CD4-positive, alpha-beta T cell treated with Interleukin-10 for 1 hour (primary cell): ENCODE data around the gene MAN2A2.
"Not testable (repeated sequence)": the region's sequence is repeated elsewhere in the genome, so short reads cannot be mapped to it uniquely, and the experiment has no call there.

Experiments used
- DNase-seq: peaks from one replicate; pipeline ENCODE4 v3.0.0-alpha.2; 2020

MAN2A2 gene

DNA sequence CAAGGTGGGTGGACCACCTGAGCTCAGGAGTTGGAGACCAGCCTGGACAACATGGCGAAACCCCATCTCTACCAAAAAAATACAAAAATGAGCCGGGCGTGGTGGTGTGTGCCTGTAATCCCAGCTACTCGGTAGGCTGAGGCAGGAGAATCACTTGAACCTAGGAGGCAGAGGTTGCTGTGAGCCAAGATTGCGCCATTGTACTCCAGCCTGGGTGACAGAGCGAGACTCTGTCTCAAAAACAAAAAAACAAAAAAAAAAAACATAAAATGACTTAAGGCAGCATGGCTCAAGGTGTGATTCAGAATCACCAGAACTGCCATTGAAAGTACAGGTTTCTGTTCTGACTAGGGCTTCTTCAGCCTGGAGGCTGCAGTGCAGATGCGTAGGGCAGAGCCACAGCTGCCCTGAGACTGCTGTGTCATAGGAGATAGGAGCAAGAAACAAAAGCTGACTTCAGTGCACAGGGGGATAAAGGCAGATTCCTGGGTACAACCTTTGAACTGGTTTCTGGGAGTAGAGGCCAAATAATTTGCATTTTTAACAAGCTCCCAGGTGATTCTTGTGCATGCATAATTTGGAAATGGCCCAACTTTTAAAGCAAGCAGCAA lies 19.7 kb downstream of the MAN2A2 start:
- not testable (repeated sequence) for DNase-seq

DNA sequence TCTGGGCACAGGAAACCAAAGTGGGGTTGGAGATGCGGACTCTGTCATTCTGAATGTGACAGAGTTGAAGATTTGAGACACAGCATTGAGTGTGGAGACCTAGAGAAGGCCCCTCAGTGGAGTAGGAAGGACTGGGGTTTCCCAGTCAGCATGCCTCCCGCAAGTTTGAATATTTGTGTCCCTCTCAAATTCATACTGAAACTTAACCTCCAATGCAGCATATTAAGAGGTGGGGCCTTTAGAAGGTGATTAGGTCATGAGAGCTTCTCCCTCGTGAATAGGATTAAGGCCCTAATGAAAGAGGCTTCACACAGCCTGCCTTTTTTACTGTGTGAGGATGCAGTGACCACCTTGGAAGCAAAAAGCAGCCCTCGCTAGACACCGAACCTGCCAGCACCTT lies 21.3 kb downstream of the MAN2A2 start:
- no peak for DNase-seq

- not testable (repeated sequence) for DNase-seq
These were observed 23.7 kb downstream of the MAN2A2 start for GRCh38 chr15:90926766-90927165.

GRCh38 chr15:90928106-90928505 lies 25.0 kb downstream of the MAN2A2 start:
- DNase-seq: not testable (repeated sequence)

DNA sequence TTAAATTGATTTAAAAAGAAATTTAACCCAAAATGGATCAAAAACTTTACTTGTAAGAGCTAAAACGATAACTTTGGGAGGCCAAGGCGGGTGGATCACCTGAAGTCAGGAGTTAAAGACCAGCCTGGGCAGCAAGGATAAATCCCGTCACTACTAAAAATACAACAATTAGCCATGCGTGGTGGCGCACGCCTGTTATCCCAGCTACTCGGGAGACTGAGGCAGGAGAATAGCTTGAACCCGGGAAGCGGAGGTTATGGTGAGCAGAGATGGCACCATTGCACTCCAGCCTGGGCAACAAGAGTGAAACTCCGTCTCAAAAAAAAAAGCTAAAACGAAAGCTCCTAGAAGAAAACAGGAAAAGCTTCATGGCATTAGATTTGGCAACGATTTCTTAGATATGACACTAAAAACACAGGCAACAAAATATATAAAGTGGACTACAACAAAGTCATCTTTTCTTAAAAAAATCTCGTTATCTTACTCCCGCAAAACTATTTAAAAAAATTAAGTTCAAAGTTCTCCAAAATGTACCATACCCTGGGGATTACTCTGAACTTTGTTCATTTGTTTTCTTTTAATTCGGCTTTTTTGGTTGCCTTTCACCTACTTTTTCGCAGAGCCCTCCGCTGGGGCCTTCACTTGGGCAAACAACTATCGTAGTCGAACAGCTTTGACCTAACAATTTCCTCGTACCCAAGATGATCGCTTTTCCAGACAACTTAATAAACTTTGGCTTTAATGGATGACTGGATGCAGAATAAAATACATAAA lies 26.3 kb downstream of the MAN2A2 start:
- DNase-seq: no peak

- DNase-seq: no peak
These were observed 27.9 kb downstream of the MAN2A2 start for GRCh38 chr15:90930861-90931574.

- DNase-seq: no peak
These were observed 28.4 kb downstream of the MAN2A2 start for GRCh38 chr15:90931575-90931827.

DNA sequence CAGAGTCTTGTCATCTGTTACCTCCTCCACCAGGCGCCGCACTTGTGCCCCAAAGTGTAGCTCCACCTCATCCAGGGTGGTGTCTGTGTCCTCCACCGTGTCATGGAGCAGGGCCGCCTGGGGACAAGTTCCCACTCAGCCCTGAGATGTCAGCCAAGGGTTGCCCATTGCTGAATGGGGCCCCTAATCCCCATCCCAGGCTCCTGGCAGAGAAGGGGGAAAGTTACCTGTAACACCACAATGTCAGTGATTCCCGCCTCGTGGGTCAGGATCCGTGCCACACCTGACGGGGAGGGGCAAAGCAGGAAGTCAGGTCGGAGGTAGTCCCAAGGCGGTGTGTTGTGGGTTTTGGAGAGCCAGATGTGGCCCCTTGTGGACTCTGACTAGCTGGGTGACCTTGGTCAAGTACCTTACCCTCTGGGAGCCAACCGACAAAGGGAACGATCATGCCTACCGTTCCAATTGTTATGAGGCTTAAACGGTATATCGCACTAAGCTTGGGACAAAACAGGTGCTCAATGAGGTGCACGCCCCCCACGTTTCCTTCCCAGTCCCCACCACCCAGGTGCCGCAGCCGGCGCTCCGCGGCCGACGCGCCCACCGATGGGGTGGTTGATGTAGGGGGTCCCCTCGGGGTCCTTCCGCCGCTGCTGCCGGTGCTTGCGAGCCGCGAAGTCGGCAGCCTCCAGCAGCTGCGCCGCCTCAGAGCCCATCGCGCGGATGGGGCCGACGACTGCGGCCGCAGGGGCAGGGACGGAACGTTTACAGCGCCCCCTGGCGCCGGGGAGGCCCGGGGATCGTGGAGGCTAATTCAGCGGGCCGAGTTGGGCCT lies 28.9 kb downstream of the MAN2A2 start, which contains the start of gene HDDC3:
Gene HDDC3 (minus strand): TSS at position 722 of the 832 bp plus-strand sequence. CDS start 9 bp downstream, at position 713.
- peak; percentile 90 for DNase-seq

DNA sequence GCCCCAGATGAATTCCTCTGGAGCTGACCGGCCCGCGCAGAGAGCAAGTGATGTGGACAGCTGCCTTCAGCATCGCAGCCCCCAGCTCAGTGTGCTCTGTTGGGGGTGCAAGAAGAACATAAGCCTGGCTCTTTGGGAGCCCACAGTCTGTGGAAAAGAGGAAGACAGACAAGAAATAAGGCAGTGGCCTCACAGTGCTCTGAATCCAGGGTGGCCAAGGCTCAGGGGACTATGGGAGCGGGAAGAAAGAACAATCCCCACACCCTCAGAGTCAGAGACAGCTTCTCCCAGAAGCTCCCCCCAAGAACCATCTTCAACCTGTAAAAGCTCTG lies 29.5 kb downstream of the MAN2A2 start:
- no peak for DNase-seq

DNA sequence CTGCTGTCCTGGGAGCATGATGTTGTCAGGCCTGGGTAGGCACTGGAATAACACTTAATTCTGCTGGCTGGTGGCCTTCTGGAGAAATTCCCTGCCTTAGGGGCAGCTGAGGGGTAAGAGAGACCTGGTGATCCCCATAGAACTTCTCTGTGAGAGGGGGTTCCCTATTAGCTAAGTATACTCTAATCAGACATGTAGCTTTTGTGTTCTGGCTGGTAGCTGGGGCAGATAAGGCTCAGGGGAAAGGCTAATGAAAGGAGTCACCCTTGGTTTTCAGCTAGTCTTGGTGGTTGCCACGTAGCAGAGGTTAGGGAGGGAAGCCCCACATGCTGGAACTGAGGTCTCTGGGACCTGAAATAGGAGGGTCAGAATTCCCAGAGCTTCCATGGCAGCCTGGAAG lies 30.2 kb downstream of the MAN2A2 start:
- no peak for DNase-seq

DNA sequence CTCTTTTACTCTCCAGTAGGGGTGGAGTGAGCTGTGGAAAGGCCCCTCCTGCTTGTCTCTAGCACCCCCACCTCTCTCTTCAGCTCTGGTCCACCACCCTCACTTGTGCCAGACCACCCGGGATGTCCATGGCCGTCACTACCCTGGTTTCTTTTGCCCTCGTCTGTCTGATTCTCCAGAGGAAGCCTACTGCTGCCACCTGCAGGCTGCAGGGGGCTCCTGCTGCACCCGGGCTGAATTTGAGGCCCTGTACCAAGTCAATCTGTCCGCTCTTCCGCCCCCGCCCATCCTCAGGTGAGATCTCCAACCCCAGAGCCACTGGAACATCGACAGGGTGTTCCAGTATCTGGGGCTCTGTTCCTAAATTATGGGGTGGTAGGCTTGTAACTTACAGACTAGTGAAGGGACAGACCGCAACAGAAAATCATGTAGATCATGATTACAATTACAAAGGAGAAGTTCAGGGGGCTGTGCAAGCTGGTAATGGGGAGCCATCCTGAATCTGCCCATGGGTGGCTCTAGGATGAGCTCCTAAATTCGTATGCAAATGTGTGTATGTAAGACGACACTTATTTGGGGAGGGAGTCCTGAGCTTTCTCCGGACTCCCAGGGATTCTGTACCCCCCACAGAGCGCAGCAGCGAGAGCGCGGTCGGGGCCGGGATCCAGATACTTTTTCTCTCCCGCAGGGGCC lies 31.3 kb downstream of the MAN2A2 start:
- peak; percentile 89 for DNase-seq

DNA sequence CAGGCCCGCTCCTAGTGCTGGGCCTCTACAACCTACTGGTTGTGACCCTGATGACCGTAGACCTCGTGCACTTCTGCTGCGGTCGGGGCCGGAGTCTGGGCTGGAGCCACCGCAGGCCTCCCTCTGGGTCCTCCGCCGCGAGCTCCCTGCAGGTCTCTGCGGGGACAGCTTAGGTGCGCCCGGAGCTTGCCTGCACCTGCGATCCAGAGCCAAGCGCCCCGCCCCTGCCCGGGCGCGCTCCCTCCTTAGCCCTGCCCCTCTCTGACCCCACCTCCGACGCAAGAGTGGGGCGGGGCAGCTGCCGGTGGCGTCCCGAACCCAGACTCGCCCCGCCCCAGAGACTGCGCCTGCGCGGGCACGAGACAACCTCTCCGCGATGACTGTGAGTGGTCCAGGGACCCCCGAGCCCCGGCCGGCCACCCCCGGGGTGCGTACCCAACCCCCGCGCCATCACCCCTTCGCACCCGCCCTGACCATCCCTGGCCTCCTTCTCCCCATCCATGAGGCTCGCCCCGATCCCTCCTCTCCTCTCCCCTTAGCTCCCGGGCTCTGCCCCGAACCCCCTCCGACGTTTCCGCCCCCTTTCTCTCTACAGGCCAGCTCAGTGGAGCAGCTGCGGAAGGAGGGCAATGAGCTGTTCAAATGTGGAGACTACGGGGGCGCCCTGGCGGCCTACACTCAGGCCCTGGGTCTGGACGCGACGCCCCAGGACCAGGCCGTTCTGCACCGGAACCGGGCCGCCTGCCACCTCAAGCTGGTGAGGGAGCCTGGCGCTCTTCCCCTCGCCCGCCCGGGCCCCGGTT lies 32.0 kb downstream of the MAN2A2 start, which contains the start of gene UNC45A:
Gene UNC45A (plus strand): TSS at position 337 of the 803 bp plus-strand sequence. CDS start 40 bp downstream, at position 377.
- DNase-seq: peak; percentile 95

DNA sequence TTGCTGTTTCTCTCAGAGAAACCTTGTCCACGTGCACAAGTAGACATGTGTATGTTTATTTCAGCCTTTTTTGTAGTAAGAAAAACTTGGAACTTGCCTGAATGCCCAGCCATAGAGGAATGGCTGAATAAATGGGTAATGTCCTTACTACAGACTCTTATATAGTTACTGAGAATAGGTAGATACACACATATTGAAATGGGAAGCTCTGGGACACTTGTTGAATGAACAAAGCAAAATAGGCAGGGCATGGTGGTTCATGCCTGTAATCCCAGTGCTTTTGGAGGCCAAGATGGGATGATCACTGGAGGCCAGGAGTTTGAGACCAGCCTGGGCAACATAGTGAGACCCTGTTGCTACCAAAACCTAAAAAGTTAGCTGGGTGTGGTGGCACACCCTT lies 33.7 kb downstream of the MAN2A2 start:
- no peak for DNase-seq

GRCh38 chr15:90938261-90938660 lies 35.2 kb downstream of the MAN2A2 start:
- DNase-seq: no peak

DNA sequence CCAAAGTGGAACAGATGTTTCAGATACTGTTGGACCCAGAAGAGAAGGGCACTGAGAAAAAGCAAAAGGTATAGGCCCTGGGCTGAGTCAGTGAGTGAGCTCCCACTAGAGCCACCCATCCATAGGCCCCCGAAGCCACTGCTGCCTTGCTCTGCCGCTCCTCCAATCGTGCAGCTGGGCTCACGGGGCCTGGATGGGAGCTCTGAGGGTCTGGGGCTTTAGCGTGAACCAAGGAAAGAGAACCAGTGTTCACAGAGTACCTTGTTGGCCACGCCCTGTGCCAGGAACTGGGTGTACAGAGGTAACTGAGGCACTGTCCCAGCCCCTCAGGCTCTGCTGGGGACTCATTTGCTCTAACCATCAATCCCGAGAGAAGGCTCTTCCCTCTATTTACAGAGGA lies 36.7 kb downstream of the MAN2A2 start:
- DNase-seq: no peak

- DNase-seq: no peak
These were observed 37.9 kb downstream of the MAN2A2 start for GRCh38 chr15:90941038-90941437.

- DNase-seq: no peak
These were observed 39.4 kb downstream of the MAN2A2 start for GRCh38 chr15:90942354-90943120.

DNA sequence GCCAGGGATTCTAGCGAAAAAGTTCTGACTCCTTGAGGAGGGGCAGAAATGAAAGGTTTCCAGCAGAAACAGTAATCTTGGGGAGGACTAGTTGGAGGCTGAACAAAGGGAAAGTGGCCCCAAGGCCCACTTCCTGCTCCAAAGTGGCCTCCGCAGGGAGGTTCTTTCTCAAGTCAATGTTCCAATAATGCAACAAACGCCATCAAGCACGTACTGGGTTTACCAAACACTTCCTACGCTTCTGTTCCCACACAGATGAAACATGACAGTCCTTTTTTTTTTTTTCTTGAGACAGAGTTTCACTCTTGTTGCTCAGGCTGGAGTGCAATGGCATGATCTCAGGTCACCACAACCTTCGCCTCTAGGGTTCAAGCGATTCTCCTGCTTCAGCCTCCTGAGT lies 42.0 kb downstream of the MAN2A2 start:
- DNase-seq: no peak

GRCh38 chr15:90946538-90946937 lies 43.4 kb downstream of the MAN2A2 start:
- no peak for DNase-seq

GRCh38 chr15:90946941-90947576 lies 44.0 kb downstream of the MAN2A2 start:
- no peak for DNase-seq
